22Rv1 (cell line): ENCODE results near the gene SLC16A12.

Source experiments
- CTCF ChIP-seq: fragments of 450-650 bp; IDR thresholded peaks from 2 replicates; pipeline ENCODE4 v1.5.1; 2017; ENCODE audit warnings: mild to moderate bottlenecking
- ZFX ChIP-seq: fragments of 450-650 bp; IDR thresholded peaks from 2 replicates; pipeline ENCODE4 v1.6.1; 2017; ENCODE audit warnings: antibody characterized with exemption, borderline replicate concordance

- TF ChIP-seq CTCF (no peak), ZFX (no peak)
Observed at GRCh38 chr10:89518108-89518507, 17.3 kb downstream of the SLC16A12 start.
